A549 treated with ZK216348 at 1 μM for 4 hours (cell line): ENCODE results near the gene GLYAT. TPM values are rescaled to one million over a fixed set of nuclear protein-coding genes. Genes with fewer than 3 reads are reported as not detected.

Experiments
- total RNA-seq: library from RNA; stranded (reverse); fragments of 200-300 nt; extraction: Qiagen RNA extraction; gene quantifications from 5 replicates; pipeline ENCODE4 v1.2.3, GENCODE V29; 2022; ENCODE audit warnings: low read depth

Gene GLYAT, protein sequence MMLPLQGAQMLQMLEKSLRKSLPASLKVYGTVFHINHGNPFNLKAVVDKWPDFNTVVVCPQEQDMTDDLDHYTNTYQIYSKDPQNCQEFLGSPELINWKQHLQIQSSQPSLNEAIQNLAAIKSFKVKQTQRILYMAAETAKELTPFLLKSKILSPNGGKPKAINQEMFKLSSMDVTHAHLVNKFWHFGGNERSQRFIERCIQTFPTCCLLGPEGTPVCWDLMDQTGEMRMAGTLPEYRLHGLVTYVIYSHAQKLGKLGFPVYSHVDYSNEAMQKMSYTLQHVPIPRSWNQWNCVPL
- not detected in 5 replicates for total RNA-seq

DNA sequence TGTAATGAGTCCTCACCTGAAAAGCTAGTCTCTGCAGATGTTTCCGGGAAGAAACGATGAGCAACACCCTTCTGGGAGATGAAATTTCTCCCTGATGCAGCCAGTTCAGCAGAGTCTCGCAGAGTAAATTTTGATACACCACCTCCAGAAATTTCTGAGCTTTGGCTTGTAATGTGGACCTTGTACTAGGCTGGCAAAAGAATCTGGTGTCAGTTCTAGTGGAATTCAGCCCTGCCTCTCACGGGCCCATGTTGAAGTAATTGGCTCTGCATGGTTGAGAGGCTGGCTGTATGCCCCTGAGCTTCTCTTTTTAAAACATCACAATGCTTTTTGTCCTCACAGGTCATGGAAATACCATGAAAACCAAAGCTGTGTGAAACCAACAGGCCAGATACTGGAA lies at the start of gene GLYAT:
GLYAT (minus strand) TSS at position 125 of the 400 bp plus-strand sequence. CDS start 7,447 bp downstream, outside the sequence.

Other genes starting within 250 kb of the GLYAT start
- gene OR5B21, start 223.8 kb downstream of the GLYAT start, total RNA-seq = not detected in 5 replicates
- 2.2 to 4.1 TPM (median 2.5 TPM) in 5 replicates for gene LPXN, start 156.1 kb downstream of the GLYAT start, total RNA-seq
- gene ZFP91, start 152.9 kb downstream of the GLYAT start, total RNA-seq = 26.9 to 47.6 TPM (median 42.3 TPM) in 5 replicates
- 0.95 to 1.5 TPM (median 1.2 TPM) in 5 replicates for gene CNTF, start 109.3 kb downstream of the GLYAT start, total RNA-seq
- gene GLYATL2, start 112.8 kb upstream of the GLYAT start, total RNA-seq = not detected in 5 replicates
- gene GLYATL1, start 207.5 kb upstream of the GLYAT start, total RNA-seq = 0.07 TPM in 1 of 5 replicates, not detected in the others